ENCODE results near the gene SLC29A1. TPM values are rescaled to one million over a fixed set of nuclear protein-coding genes. Genes with fewer than 3 reads are reported as not detected.

SLC29A1 gene
- polyA plus RNA-seq, 2 of the 4 experiments (the other 2 are of a cell fraction) = 45.6 to 72.3 TPM

DNA sequence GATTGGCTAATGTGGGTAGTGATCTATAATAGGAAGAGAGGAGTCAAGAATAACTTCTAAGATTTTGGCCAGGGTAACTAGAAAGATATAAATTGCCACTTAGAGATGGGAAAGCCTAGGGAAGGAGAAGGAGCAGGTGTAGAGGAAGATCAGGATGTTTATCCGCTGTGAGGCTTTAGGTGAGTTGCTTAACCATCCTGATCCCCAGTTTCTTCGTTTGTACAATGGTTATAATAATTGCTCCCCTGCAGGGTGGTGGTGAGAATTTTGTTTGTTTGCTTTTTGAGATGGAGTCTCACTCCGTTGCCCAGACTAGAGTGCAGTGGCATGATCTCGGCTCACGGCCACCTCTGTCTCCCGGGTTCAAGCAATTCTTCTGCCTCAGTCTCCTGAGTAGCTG lies 9.1 kb upstream of the SLC29A1 start:
- ATAC-seq = no peak
- Histone ChIP-seq H3K4me2 (no peak overlapping the region), H3K9me3 (no peaks in the 10 kb centered on the region), H3K4me3 (no peak overlapping the region), H3K27ac (no peak overlapping the region), H3K4me1 (peaks cover 17% of the 10 kb centered on the region)
- TF ChIP-seq FOSL2 (IDR thresholded peaks at IDR 0.05) (no peak), FOSL2 (CRISPR knock-in tag; IDR thresholded peaks at IDR 0.05) (no peak), HDAC2 (IDR thresholded peaks at IDR 0.05) (no peak)
- TF ChIP-seq, protein P1, sequence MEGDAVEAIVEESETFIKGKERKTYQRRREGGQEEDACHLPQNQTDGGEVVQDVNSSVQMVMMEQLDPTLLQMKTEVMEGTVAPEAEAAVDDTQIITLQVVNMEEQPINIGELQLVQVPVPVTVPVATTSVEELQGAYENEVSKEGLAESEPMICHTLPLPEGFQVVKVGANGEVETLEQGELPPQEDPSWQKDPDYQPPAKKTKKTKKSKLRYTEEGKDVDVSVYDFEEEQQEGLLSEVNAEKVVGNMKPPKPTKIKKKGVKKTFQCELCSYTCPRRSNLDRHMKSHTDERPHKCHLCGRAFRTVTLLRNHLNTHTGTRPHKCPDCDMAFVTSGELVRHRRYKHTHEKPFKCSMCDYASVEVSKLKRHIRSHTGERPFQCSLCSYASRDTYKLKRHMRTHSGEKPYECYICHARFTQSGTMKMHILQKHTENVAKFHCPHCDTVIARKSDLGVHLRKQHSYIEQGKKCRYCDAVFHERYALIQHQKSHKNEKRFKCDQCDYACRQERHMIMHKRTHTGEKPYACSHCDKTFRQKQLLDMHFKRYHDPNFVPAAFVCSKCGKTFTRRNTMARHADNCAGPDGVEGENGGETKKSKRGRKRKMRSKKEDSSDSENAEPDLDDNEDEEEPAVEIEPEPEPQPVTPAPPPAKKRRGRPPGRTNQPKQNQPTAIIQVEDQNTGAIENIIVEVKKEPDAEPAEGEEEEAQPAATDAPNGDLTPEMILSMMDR (IDR thresholded peaks at IDR 0.05) = no peak
- POLR2A ChIA-PET = no interaction called here
- no peak for FAIRE-seq
- no peak for DNase-seq (ENCODE audit: low read depth in 1 of 2, low spot score in 1 of 2)
- 86% methylated on average over 6 of the region's 6 CpGs for WGBS (ENCODE audit: missing lambda C conversion rate)
- CTCF ChIA-PET = no interaction called here

DNA sequence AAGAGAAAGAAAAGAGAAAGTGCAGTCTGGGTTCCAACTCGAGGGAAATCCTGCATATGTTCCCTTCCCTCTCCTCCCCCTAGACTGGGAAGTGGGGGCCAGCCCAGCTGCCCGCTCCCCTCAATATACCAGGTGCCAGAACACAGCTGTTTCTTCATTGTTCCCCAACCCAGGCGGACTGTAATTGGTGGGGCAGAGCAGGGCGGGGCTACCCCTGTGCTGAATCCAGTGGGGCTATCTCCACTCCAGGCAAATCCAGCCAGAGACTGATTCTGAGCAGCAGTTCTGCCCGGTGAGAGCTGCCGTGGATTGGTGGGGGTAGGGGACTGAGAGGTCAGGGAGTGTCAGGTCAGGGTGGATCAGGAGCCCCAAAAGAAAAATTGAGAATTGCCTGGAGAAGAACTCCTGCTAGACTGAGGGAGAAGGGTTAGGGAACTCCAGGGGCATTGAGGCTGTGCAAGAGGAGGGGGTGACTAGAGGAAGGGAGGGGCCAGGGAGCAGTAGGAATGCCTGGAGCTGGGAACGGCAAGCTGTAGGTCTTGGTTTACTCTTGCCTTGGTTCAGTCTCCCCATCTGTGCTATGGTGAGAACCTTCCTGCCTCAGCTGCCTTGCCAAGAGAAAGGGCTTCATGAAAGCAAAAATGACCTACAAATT lies 6.6 kb upstream of the SLC29A1 start, which contains the start of gene MYMX:
Gene MYMX, plus strand, starts transcription at position 250 of the 655 bp plus-strand sequence. CDS start 546 bp downstream, outside the sequence.
- TF ChIP-seq MAFK (IDR thresholded peaks at IDR 0.05; ENCODE audit: partially characterized antibody) (no peak), MAZ (IDR thresholded peaks at IDR 0.05; ENCODE audit: borderline replicate concordance, low read depth, low read length) (no peak), BHLHE40 (IDR thresholded peaks at IDR 0.05; ENCODE audit: low read depth, low read length) (no peak), SMC3 (IDR thresholded peaks at IDR 0.05) (no peak), ZSCAN20 (CRISPR knock-in tag; IDR thresholded peaks at IDR 0.05) (no peak), SREBF2 (IDR thresholded peaks at IDR 0.05) (no peak), RARB (CRISPR knock-in tag; IDR thresholded peaks at IDR 0.05) (no peak), CHD2 (IDR thresholded peaks at IDR 0.05; ENCODE audit: low read length, partially characterized antibody) (no peak), ZFP36 (IDR thresholded peaks at IDR 0.05; ENCODE audit: borderline replicate concordance, partially characterized antibody) (no peak), JUNB (IDR thresholded peaks at IDR 0.05) (no peak)
- TF ChIP-seq, protein P2, sequence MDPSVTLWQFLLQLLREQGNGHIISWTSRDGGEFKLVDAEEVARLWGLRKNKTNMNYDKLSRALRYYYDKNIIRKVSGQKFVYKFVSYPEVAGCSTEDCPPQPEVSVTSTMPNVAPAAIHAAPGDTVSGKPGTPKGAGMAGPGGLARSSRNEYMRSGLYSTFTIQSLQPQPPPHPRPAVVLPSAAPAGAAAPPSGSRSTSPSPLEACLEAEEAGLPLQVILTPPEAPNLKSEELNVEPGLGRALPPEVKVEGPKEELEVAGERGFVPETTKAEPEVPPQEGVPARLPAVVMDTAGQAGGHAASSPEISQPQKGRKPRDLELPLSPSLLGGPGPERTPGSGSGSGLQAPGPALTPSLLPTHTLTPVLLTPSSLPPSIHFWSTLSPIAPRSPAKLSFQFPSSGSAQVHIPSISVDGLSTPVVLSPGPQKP (IDR thresholded peaks at IDR 0.05; ENCODE audit: low read depth, low read length) = no peak
- TF ChIP-seq, protein P3, sequence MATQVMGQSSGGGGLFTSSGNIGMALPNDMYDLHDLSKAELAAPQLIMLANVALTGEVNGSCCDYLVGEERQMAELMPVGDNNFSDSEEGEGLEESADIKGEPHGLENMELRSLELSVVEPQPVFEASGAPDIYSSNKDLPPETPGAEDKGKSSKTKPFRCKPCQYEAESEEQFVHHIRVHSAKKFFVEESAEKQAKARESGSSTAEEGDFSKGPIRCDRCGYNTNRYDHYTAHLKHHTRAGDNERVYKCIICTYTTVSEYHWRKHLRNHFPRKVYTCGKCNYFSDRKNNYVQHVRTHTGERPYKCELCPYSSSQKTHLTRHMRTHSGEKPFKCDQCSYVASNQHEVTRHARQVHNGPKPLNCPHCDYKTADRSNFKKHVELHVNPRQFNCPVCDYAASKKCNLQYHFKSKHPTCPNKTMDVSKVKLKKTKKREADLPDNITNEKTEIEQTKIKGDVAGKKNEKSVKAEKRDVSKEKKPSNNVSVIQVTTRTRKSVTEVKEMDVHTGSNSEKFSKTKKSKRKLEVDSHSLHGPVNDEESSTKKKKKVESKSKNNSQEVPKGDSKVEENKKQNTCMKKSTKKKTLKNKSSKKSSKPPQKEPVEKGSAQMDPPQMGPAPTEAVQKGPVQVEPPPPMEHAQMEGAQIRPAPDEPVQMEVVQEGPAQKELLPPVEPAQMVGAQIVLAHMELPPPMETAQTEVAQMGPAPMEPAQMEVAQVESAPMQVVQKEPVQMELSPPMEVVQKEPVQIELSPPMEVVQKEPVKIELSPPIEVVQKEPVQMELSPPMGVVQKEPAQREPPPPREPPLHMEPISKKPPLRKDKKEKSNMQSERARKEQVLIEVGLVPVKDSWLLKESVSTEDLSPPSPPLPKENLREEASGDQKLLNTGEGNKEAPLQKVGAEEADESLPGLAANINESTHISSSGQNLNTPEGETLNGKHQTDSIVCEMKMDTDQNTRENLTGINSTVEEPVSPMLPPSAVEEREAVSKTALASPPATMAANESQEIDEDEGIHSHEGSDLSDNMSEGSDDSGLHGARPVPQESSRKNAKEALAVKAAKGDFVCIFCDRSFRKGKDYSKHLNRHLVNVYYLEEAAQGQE (IDR thresholded peaks at IDR 0.05) = no peak
- Histone ChIP-seq H3K27ac (peak within 1 kb of the TSS in 1 of 2 experiments; percentile 57; a peak in 1 of 6 replicates), H3K4me3 (no peak within 1 kb of the TSS), H3K4me2 (no peak within 1 kb of the TSS; the same call in 2 of the 3 replicates), H3K9me3 (no peaks in the 10 kb centered on the region), H3K4me1 (peaks cover 35% of the 10 kb centered on the region)
- POLR2A ChIA-PET = no interaction called here
- 64% methylated on average over 7 of the region's 7 CpGs for WGBS (ENCODE audit: missing lambda C conversion rate)
- ATAC-seq = no peak
- no peak for FAIRE-seq
- CTCF ChIA-PET = interaction anchor here (0.7 to 2.3 kb wide), 7 partner anchors 18 to 169 kb away, joined by 3 to 7 read pairs (median 3); partner anchors contain the start of gene SLC35B2
- DNase-seq (ENCODE audit: low read depth in 1 of 2, low spot score in 1 of 2) = no peak
